ENCODE data around the gene KRT28. TPM values are rescaled to one million over a fixed set of nuclear protein-coding genes. Genes with fewer than 3 reads are reported as not detected.

The KRT28 gene
- total and polyA plus RNA-seq, 2 of the 13 experiments (the other 11 are each of a cell fraction or from before 2014, with no cell fraction given) = not detected

DNA sequence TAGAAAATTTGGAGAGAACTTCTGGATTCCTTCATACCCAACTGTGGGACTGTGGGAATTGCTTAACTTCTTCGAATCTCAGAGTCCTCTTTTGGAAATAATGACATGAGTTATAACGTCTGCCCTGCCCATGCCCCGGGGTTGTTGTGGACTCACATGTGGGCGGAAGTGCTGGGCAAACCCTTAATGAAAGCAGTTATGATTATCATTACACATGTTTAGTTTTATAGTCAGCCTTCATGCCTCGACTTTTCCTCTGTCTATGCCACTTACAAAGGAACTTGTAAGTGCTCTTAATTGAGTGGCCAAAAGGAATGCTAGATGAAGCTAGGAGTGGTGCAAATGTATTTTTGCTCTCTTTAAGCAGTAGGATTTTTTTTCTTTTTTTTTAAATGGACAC, 21.3 kb downstream of the KRT28 start:
- 7% methylated on average over 5 of the region's 5 CpGs for WGBS (ENCODE audit: low lambda C conversion rate)
- TF ChIP-seq ZNF263 (CRISPR knock-in tag; IDR thresholded peaks at IDR 0.05) = no peak
- TF ChIP-seq, protein P1, sequence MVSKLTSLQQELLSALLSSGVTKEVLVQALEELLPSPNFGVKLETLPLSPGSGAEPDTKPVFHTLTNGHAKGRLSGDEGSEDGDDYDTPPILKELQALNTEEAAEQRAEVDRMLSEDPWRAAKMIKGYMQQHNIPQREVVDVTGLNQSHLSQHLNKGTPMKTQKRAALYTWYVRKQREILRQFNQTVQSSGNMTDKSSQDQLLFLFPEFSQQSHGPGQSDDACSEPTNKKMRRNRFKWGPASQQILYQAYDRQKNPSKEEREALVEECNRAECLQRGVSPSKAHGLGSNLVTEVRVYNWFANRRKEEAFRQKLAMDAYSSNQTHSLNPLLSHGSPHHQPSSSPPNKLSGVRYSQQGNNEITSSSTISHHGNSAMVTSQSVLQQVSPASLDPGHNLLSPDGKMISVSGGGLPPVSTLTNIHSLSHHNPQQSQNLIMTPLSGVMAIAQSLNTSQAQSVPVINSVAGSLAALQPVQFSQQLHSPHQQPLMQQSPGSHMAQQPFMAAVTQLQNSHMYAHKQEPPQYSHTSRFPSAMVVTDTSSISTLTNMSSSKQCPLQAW (CRISPR knock-in tag; IDR thresholded peaks at IDR 0.05) = no peak
- no peak for TF ChIP-seq TBX3 (IDR thresholded peaks at IDR 0.05; ENCODE audit: borderline replicate concordance)
- no peak for TF ChIP-seq ZNF572 (CRISPR knock-in tag; IDR thresholded peaks at IDR 0.05)
- TF ChIP-seq NR2F1 (CRISPR knock-in tag; IDR thresholded peaks at IDR 0.05) = no peak
- no peak for TF ChIP-seq SP5 (CRISPR knock-in tag; IDR thresholded peaks at IDR 0.05; ENCODE audit: borderline replicate concordance, low read depth)
- in situ Hi-C loops (cut with HindIII; ENCODE audit: extremely low pct_ligation_motif_present, low pct_unique_long_range_greater_than_20kb) (no loop called here), intact Hi-C loops (cut with micrococcal nuclease; ENCODE audit: unreplicated experiment) (no loop called here)
- CTCF ChIA-PET (ENCODE audit: low intra/inter-chr PET ratio, low total read pairs) = no interaction called here
- POLR2A ChIA-PET = no interaction called here
- Histone ChIP-seq H3K9ac (ENCODE audit: insufficient read depth, low read depth, low read length) (no peak overlapping the region), H3K9me3 (ENCODE audit: low read length) (no peaks in the 10 kb centered on the region), H4K20me1 (ENCODE audit: insufficient read depth, low read length) (no peaks in the 10 kb centered on the region), H3K4me3 (replicated peaks in 1 of 3; ENCODE audit: insufficient read depth in 1 of 3, low read depth in 2 of 3, low read length in 3 of 3) (no peak overlapping the region), H3K4me2 (ENCODE audit: low read depth, low read length) (no peak overlapping the region), H3K4me1 (ENCODE audit: insufficient read depth, low read length) (0 out of 2 replicates have a peak, but pooled peaks cover 8% of the 10 kb centered on the region), H3K27me3 (ENCODE audit: control insufficient read depth in 1 of 2, insufficient read depth in 2 of 2, low read length in 2 of 2) (peaks cover 0 to 36% of the 10 kb centered on the region in 2 experiments; a peak in 3 of 5 replicates), H3K79me2 (ENCODE audit: insufficient read depth, low read length) (no peaks in the 10 kb centered on the region), H3K36me3 (replicated peaks in 1 of 2; ENCODE audit: control insufficient read depth in 1 of 2, insufficient read depth in 2 of 2, low read length in 2 of 2) (no peaks in the 10 kb centered on the region), H3K27ac (ENCODE audit: extremely low read length, insufficient read depth, low read length) (no peak overlapping the region), H2AFZ (ENCODE audit: low read length) (no peak overlapping the region)
- no TSS peak for BruUV-seq (replicated peaks)
- ATAC-seq (no peak), FAIRE-seq (no peak), DNase-seq (ENCODE audit: low spot score) (no peak)

DNA sequence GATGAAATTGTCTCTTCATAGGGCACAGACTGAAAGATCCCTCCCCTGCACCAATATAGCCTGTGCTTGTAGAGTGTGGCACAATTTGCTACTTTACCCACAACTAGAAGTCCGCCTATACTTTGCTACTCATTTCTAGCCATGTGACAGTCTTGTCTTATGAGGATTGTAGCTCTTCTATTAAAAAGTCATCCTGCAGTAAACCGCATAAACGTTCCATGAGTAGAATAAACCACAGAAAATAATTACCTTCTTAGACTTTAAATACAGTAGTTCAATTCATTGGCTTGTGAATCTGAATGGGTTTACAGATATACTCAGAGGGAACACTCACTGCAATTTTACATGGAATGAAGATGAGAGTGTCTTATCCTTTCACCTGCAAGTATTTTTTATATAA, 21.8 kb downstream of the KRT28 start:
- Histone ChIP-seq H3K4me3 (replicated peaks in 1 of 3; ENCODE audit: insufficient read depth in 1 of 3, low read depth in 2 of 3, low read length in 3 of 3) (no peak overlapping the region), H2AFZ (ENCODE audit: low read length) (no peak overlapping the region), H3K36me3 (replicated peaks in 1 of 2; ENCODE audit: control insufficient read depth in 1 of 2, insufficient read depth in 2 of 2, low read length in 2 of 2) (no peaks in the 10 kb centered on the region), H3K9ac (ENCODE audit: insufficient read depth, low read depth, low read length) (no peak overlapping the region), H3K27me3 (ENCODE audit: control insufficient read depth in 1 of 2, insufficient read depth in 2 of 2, low read length in 2 of 2) (peaks cover 0 to 34% of the 10 kb centered on the region in 2 experiments; a peak in 3 of 5 replicates), H3K4me1 (ENCODE audit: insufficient read depth, low read length) (0 out of 2 replicates have a peak, but pooled peaks cover 8% of the 10 kb centered on the region), H3K9me3 (ENCODE audit: low read length) (no peaks in the 10 kb centered on the region), H3K4me2 (ENCODE audit: low read depth, low read length) (no peak overlapping the region), H4K20me1 (ENCODE audit: insufficient read depth, low read length) (no peaks in the 10 kb centered on the region), H3K27ac (ENCODE audit: extremely low read length, insufficient read depth, low read length) (no peak overlapping the region), H3K79me2 (ENCODE audit: insufficient read depth, low read length) (no peaks in the 10 kb centered on the region)
- ATAC-seq (no peak), DNase-seq (ENCODE audit: low spot score) (no peak), FAIRE-seq (no peak)
- ChIA-PET POLR2A (no interaction called here), CTCF (ENCODE audit: low intra/inter-chr PET ratio, low total read pairs) (no interaction called here)
- WGBS (ENCODE audit: low lambda C conversion rate) = 16% methylated on average over 3 of the region's 3 CpGs
- intact Hi-C loops (cut with micrococcal nuclease; ENCODE audit: unreplicated experiment) (no loop called here), in situ Hi-C loops (cut with HindIII; ENCODE audit: extremely low pct_ligation_motif_present, low pct_unique_long_range_greater_than_20kb) (no loop called here)
- no TSS peak for BruUV-seq (replicated peaks)
- TF ChIP-seq IKZF1 (IDR thresholded peaks at IDR 0.05) = no peak
- TF ChIP-seq, protein P2, sequence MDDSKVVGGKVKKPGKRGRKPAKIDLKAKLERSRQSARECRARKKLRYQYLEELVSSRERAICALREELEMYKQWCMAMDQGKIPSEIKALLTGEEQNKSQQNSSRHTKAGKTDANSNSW (CRISPR knock-in tag; IDR thresholded peaks at IDR 0.05; ENCODE audit: borderline replicate concordance) = no peak
- TF ChIP-seq SALL1 (CRISPR knock-in tag; IDR thresholded peaks at IDR 0.05) = no peak
- TF ChIP-seq, protein P3, sequence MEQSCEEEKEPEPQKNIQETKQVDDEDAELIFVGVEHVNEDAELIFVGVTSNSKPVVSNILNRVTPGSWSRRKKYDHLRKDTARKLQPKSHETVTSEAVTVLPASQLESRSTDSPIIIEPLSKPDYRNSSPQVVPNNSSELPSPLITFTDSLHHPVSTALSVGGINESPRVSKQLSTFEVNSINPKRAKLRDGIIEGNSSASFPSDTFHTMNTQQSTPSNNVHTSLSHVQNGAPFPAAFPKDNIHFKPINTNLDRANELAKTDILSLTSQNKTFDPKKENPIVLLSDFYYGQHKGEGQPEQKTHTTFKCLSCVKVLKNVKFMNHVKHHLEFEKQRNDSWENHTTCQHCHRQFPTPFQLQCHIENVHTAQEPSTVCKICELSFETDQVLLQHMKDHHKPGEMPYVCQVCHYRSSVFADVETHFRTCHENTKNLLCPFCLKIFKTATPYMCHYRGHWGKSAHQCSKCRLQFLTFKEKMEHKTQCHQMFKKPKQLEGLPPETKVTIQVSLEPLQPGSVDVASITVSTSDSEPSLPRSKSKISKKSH (CRISPR knock-in tag; IDR thresholded peaks at IDR 0.05; ENCODE audit: borderline replicate concordance) = no peak
- TF ChIP-seq SMAD1 (CRISPR knock-in tag; IDR thresholded peaks at IDR 0.05; ENCODE audit: borderline replicate concordance, low read depth) = no peak
- TF ChIP-seq, protein P4, sequence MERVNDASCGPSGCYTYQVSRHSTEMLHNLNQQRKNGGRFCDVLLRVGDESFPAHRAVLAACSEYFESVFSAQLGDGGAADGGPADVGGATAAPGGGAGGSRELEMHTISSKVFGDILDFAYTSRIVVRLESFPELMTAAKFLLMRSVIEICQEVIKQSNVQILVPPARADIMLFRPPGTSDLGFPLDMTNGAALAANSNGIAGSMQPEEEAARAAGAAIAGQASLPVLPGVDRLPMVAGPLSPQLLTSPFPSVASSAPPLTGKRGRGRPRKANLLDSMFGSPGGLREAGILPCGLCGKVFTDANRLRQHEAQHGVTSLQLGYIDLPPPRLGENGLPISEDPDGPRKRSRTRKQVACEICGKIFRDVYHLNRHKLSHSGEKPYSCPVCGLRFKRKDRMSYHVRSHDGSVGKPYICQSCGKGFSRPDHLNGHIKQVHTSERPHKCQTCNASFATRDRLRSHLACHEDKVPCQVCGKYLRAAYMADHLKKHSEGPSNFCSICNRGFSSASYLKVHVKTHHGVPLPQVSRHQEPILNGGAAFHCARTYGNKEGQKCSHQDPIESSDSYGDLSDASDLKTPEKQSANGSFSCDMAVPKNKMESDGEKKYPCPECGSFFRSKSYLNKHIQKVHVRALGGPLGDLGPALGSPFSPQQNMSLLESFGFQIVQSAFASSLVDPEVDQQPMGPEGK (CRISPR knock-in tag; IDR thresholded peaks at IDR 0.05) = no peak
- no peak for TF ChIP-seq RBM22 (optimal IDR thresholded peaks at IDR 0.05; ENCODE audit: low read length)
- TF ChIP-seq TBX2 (CRISPR knock-in tag; IDR thresholded peaks at IDR 0.05; ENCODE audit: borderline replicate concordance) = no peak
